GM18505 (cell line): Measurements from ENCODE around the gene CDSN.
"Not testable (repeated sequence)": the region's sequence is repeated elsewhere in the genome, so short reads cannot be mapped to it uniquely, and the experiment has no call there.

ENCODE experiments used
- ATAC-seq: cut with Tn5 transposase; IDR thresholded peaks from one replicate; pipeline ENCODE4 v1.9.1; 2021; ENCODE audit not compliant: unreplicated experiment
- POLR2A ChIP-seq: IDR thresholded peaks from 4 replicates; pipeline ENCODE4 v1.6.1; 2011; ENCODE audit warnings: borderline replicate concordance; ENCODE audit not compliant: insufficient read depth, insufficient read length; ENCODE audit errors: extremely low read depth

CDSN gene, protein sequence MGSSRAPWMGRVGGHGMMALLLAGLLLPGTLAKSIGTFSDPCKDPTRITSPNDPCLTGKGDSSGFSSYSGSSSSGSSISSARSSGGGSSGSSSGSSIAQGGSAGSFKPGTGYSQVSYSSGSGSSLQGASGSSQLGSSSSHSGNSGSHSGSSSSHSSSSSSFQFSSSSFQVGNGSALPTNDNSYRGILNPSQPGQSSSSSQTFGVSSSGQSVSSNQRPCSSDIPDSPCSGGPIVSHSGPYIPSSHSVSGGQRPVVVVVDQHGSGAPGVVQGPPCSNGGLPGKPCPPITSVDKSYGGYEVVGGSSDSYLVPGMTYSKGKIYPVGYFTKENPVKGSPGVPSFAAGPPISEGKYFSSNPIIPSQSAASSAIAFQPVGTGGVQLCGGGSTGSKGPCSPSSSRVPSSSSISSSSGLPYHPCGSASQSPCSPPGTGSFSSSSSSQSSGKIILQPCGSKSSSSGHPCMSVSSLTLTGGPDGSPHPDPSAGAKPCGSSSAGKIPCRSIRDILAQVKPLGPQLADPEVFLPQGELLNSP

DNA sequence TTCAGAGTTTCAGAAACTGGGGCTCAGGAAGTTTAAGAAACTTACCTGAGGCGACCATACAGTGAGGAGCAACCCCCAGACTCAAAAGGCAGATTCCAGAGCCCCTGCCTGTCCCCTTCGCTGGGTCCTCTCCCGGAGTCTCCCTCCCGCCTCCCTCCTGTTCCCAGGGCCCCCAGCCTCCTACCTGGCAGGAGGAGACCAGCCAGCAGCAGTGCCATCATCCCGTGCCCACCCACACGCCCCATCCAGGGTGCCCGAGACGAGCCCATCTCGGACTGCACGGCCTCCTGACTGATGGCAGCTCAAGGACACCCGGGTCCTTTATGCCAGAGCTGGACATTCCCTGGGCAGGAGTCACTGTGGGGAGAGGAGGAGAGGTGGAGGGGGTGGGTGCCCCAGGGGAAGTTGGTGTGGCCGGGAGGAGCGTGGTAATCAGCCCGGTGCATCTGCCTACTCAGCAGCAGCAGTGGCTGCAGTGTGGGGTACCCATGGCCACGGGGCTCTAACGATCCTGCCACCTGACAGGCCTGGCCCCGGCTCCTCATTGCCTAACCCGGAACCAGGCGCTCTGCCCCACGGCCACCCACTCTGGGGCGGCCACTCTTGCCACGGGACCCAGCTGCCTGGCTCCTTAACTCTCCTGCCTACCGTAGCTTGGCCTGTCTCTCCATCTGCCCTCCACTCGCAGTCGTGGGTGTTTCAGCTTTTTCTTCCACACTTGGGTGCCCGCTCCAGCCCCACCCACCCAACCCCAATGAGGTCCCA is at the start of gene CDSN:
CDSN (minus strand) TSS at position 296 of the 765 bp plus-strand sequence; CDS start at position 269, 27 bp downstream.
- no peak for TF ChIP-seq POLR2A
- no peak for ATAC-seq

DNA sequence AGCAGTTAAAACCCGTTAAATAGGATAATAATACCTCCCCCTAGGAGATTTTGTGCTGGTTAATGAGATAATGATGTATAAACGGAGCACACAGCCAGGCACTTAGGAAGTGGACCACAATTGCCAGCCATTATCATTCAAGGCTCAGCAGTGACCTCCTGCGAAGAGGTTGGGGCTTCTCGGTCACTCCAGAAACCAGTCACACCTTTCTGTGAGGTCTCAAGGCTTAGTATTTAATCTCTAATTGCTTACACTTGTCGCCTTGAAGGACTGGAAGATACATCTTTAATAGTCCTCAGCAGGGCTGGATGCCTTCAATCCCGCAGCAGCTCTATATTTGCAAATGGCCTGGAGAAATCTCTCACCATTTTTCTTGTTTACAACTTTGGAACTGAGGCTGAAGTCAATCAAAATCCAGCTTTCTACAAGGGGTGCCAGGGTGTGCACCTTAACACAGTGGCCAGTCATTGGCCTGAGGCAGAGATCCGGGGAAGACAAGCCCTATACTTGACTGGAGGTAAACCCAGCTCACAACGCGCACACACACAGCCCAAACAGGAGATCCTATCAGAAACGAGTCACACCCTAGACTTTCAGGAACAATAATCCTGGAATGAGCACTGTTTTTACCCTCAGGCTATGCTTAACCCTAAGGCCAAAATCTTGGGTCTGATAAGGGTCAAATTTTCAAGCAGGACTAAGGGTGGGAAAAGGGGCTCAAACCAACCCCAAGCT is 49.0 kb upstream of the CDSN start:
- ATAC-seq: no peak

DNA sequence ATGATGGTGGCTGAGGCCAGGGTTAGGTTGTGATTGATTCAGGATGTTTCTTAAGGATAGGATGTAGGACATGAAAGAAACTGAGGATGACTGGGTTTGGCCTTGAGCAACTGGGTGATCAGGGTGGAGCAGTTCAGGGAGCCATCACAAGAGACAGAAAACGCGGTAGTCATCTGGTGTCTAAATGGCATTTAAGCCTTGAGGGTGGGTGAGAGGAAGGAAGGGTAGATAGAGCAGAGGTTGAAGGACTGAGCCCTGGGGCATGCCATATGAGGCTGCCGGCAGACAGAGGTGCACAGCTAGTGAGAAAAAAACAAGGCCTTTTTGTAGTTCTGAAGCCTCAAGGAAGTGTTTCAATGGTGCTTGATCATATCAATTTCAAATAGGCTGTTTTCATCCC is 48.4 kb upstream of the CDSN start:
- no peak for TF ChIP-seq POLR2A
- no peak for ATAC-seq

More for the DNA sequence above, 49.0 kb upstream of the CDSN start:
- no peak for TF ChIP-seq POLR2A

DNA sequence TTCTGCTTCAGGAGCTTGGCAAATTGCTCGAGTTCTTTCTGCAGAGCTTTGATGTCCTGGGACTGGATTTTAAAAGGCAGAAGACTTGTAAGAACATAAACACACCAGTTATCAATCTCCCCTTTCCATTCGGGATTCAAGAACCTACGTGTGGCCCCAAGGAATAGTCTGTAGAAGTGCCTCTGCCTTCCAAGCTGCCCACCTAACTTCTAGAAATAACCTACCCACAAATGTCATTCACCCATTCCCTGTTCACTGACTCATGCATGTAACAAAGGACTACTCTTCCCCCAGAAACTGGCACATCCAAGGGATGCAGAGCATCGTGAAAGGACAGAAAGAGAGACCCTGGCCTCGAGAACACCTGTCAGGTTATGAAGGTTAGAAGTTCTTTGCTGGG is 45.7 kb upstream of the CDSN start:
- no peak for ATAC-seq
- no peak for TF ChIP-seq POLR2A

DNA sequence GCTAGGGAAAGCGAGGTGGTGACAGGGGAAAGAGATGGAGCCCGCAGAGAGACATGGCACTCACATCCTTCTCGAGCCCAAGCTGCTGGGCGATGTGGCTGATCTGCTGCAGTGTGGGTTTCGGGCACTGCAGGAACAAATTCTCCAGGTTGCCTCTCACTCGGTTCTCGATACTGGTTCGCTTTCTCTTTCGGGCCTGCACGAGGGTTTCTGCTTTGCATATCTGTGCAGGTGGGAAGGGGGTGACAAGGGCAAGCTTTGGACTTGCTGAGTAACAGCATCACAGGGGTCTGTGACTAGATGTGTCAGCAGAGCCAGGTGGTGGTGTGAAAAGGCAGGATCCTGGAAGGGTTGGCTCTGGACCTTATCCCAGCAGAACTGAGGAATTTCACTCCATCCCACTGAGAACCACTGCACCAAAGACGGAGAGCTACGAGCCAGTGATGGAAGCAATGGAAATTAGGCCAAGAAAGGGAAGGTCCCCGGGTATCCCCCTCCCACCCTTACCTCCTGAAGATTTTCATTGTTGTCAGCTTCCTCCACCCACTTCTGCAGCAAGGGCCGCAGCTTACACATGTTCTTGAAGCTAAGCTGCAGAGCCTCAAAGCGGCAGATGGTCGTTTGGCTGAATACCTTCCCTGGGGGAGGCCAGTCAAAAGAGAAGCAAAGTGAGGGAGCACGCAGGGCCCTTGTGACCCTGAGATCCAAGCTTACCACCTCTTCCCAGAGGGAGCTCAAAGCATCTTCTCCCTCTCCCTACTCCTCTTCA is 45.0 kb upstream of the CDSN start:
- ATAC-seq: peak; percentile 70
- TF ChIP-seq POLR2A: peak; percentile 67

DNA sequence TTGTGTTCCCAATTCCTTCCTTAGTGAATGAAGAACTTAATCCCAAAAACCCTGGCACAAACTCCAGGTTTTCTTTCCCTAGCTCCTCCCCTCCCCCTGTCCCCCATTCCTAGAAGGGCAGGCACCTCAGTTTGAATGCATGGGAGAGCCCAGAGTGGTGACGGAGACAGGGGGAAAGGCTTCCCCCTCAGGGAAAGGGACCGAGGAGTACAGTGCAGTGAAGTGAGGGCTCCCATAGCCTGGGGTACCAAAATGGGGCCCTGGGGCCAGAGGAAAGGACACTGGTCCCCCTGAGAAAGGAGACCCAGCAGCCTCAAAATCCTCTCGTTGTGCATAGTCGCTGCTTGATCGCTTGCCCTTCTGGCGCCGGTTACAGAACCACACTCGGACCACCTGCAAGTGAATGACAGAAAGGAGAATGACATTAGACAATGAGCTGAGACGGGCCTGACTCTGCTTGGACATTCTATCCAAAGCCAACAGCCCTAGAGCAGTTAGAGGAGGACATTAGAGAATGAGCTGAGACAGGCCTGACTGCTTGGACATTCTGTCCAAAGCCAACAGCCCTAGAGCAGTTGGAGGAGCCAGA is 44.3 kb upstream of the CDSN start:
- not testable (repeated sequence) for ATAC-seq

DNA sequence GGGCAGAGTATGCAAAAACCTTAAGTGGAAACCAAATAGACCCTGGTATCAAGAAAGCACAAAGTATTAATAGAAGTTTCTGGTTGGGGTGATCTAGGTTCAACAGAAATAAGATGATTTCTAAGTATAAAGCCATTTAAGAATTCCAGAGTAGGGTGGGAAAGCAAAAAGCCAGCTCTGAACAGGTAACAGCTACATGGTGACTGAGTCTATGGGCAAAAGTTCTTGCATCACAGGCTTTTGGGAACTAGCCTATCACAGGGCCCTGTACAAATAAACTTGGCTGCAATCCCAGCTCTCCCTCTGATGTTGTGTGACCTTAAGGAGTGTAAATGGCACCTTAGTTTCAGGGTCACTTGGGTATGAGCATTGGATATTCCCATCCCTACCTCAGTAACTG is 43.7 kb upstream of the CDSN start:
- no peak for TF ChIP-seq POLR2A
- no peak for ATAC-seq

DNA sequence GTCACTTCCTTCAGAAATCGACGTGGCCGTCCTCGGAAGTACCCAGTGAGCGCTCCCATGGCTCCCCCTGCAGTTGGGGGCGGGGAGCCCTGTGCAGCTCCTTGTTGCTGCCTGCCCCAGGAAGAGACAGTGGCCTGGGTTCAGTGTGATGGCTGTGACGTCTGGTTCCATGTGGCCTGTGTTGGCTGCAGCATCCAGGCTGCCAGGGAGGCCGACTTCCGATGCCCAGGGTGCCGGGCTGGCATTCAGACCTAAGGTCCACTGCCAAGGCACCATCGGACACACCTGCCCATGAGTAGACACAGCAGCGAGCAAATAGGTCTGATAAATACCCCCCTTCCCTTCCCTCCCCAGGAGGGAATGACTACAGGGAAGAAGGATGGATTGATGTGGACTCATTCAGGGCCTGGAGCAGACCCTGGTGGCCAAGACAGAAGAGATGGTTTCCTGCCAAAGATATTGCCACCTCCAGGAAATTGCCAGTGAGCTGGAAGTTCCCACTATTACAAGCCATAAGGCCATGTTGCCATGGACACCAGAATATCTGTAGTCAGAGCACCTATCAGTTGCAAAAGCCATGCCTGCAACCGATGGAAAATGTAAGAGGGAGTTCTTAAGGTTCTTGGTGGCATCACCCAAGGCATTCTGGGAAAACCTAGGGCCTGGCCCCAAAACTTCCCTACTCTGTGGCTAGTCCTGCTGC is 42.4 kb upstream of the CDSN start:
- no peak for TF ChIP-seq POLR2A
- no peak for ATAC-seq

DNA sequence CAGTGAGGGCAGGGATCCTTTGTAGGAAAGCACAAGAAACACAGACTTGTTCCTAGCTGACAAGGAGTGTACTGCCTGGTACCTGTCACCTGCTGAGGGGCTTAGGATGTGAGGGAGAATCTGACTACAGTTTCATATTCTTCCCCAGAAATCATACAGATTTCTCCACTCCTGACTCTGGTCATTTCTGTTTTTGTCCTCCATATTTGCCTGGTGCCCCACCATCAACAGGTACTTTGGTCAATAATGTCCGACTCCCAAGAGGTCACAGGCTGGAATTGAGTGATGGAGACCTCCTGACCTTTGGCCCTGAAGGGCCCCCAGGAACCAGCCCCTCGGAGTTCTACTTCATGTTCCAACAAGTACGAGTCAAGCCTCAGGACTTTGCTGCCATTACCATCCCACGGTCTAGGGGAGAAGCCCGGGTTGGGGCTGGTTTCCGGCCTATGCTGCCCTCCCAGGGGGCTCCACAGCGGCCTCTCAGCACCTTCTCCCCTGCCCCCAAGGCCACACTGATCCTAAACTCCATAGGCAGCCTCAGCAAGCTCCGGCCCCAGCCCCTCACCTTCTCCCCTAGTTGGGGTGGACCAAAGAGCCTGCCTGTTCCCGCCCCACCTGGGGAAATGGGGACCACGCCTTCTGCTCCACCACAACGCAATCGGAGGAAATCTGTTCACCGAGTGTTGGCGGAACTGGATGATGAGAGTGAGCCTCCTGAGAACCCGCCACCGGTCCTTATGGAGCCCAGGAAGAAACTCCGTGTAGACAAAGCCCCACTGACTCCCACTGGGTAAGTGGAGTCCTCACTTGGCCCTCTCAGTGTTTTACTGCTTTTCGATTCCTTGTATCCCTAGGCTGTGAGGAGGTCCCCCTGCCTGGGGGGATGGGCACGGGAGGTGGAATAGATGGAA is 41.2 kb upstream of the CDSN start:
- no peak for ATAC-seq
- TF ChIP-seq POLR2A: no peak

DNA sequence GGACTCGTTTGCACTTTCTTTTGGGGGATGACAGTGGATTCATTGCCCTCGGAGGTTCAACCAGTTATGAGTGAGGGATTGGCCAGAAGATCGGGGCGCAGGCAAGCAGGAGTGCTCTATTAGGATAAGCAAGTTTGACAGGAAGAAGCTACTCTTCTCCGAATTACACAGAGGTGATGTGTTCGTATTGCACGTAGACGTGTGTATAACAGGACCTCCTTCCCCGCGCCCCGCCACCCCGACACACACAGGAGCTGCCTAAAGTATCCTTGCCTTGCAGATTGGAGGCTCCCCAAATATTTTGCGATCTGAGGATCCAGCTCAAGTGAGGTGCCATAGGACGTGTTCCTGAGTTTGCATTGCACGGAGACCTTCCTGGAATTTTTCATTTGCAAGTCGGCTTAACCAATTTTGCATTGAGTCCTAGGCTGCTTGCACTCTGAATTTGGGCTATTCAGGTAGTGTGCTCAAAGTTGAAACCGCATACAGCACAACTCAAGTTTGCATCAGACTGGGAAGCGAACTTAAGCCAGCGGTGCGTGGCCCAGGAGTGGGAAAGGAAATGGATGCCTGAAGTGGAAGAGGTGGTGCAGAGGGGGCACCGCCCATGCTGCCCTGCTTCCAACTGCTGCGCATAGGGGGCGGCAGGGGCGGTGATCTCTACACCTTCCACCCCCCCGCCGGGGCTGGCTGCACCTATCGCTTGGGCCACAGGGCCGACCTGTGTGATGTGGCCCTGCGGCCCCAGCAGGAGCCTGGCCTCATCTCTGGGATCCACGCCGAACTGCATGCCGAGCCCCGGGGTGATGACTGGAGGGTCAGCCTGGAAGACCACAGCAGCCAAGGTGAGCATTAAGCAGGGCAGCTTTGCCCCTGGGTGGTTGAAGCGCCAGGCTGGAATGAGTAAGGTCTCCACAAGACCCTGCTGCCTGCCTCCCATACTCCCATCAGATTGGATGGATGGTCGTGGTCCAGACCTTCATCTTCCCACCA is 38.9 kb upstream of the CDSN start:
- no peak for TF ChIP-seq POLR2A
- ATAC-seq: no peak
